Upper lobe of left lung (tissue), 4 donors: Measurements from ENCODE around the gene CPLANE1.

Experiments
- CTCF ChIP-seq, 6 experiments: fragments of 450-650 bp in 4 of 6; fragments of 200-600 bp in 2 of 6; sonication (generic) in 2 of 6; IDR thresholded peaks; one replicate each; pipeline ENCODE4 v1.5.1; 2016 to 2019; ENCODE audit warnings: antibody characterized with exemption in 6 of 6
- EP300 ChIP-seq, 4 donors: sonication (generic); formaldehyde crosslinking; IDR thresholded peaks; one replicate each; pipeline ENCODE4 v1.5.1; 2017; ENCODE audit warnings: antibody characterized with exemption in 4 of 4, control low read depth in 2 of 4

GRCh38 chr5:37222181-37222580 is 27.0 kb downstream of the CPLANE1 start:
- TF ChIP-seq CTCF (IDR thresholded peaks at IDR 0.05), result no peak
- no peak for TF ChIP-seq EP300 (IDR thresholded peaks at IDR 0.05)
